Sigmoid colon (tissue), 7 donors: ENCODE results near the gene CNNM3. TPM values are rescaled to one million over a fixed set of nuclear protein-coding genes. Genes with fewer than 3 reads are reported as not detected.

Source experiments
- DNase-seq: peaks from one replicate; pipeline ENCODE4 v3.0.0-alpha.2; 2019
- H3K27ac ChIP-seq, 4 donors: fragments of 200-600 bp; sonication (generic); one replicate each; pipeline ENCODE4 v1.5.1; 2016 to 2019; ENCODE audit warnings: mild to moderate bottlenecking in 1 of 4
- H3K27me3 ChIP-seq, 3 donors: fragments of 200-600 bp; sonication (generic); one replicate each; pipeline ENCODE4 v1.5.1; 2019; ENCODE audit warnings: mild to moderate bottlenecking in 1 of 3
- H3K36me3 ChIP-seq, 4 donors: fragments of 200-600 bp; sonication (generic); one replicate each; pipeline ENCODE4 v1.5.1; 2016 to 2019
- H3K4me1 ChIP-seq, 4 donors: fragments of 200-600 bp; sonication (generic); one replicate each; pipeline ENCODE4 v1.5.1; 2017 to 2019
- H3K4me3 ChIP-seq, 4 donors: fragments of 200-600 bp; sonication (generic); one replicate each; pipeline ENCODE4 v1.5.1; 2017 to 2019; ENCODE audit warnings: mild to moderate bottlenecking in 2 of 4, moderate library complexity in 1 of 4
- H3K9me3 ChIP-seq, 4 donors: fragments of 200-600 bp in 3 of 4; sonication (generic) in 3 of 4; one replicate each; pipeline versions ENCODE4 v1.5.1 to v1.6.1; 2013 to 2019
- CTCF ChIP-seq, 4 experiments: fragments of 450-650 bp in 3 of 4; fragments of 200-600 bp in 1 of 4; IDR thresholded peaks; one replicate each; pipeline ENCODE4 v1.5.1; 2016 to 2019; ENCODE audit warnings: antibody characterized with exemption in 4 of 4, mild to moderate bottlenecking in 3 of 4, moderate library complexity in 2 of 4
- EP300 ChIP-seq, 4 donors: sonication (generic); formaldehyde crosslinking; IDR thresholded peaks; one replicate each; pipeline ENCODE4 v1.6.1; 2017; ENCODE audit warnings: antibody characterized with exemption in 4 of 4
- POLR2A ChIP-seq, 2 donors: fragments of 450-650 bp; IDR thresholded peaks; one replicate each; pipeline ENCODE4 v1.6.1; 2016; ENCODE audit warnings: antibody characterized with exemption in 2 of 2, mild to moderate bottlenecking in 2 of 2, moderate library complexity in 2 of 2
- POLR2AphosphoS5 ChIP-seq, 4 donors: sonication (generic); formaldehyde crosslinking; IDR thresholded peaks; one replicate each; pipeline ENCODE4 v1.6.1; 2017; ENCODE audit warnings: antibody characterized with exemption in 4 of 4
- WGBS, 2 donors: extraction: QIAGEN DNeasy Blood & Tissue Kit; methylation state at CpG; one replicate each; pipeline ENCODE4 v1.1.7; 2013; 5-methylcytosine and 5-hydroxymethylcytosine counted together
- intact Hi-C: fragments of 100-400 bp; cut with DNase I; formaldehyde crosslinking; loops from one replicate; pipeline ENCODE4 v1.15.1; 2023
- polyA plus RNA-seq, 3 donors: library from polyadenylated mRNA; stranded (reverse); fragments of 200-250 nt; gene quantifications; one replicate each; pipeline ENCODE4 v1.2.3, GENCODE V29; 2013
- total RNA-seq, 4 donors: library from RNA; depleted of rRNA; stranded (reverse); fragments of >200 nt; gene quantifications; one replicate each; pipeline ENCODE4 v1.1.0, GENCODE V29; 2016
- donor health status: healthy with polysubstance abuse.
- donor health status: Bipolar disorder and iron deficiency.
- donor health status: healthy.

The CNNM3 gene
- total and polyA plus RNA-seq, 7 donors = 1.2 to 16.6 (median 10.0) TPM

GRCh38 chr2:96798733-96799622 is 17.1 kb upstream of the CNNM3 start:
- Histone ChIP-seq H3K4me1 (peaks cover 0 to 8% (median 7%) of the 10 kb centered on the region in 4 donors), H3K36me3 (peaks cover 0 to 42% (median 6%) of the 10 kb centered on the region in 4 donors), H3K27me3 (no peaks in the 10 kb centered on the region), H3K4me3 (no peak overlapping the region), H3K9me3 (no peaks in the 10 kb centered on the region), H3K27ac (no peak overlapping the region)
- DNase-seq = peak; percentile 59
- 87 to 90% methylated on average over 23 of the region's 23 CpGs for WGBS, 2 donors
- no peak for TF ChIP-seq POLR2AphosphoS5 (IDR thresholded peaks at IDR 0.05)
- no peak for TF ChIP-seq EP300 (IDR thresholded peaks at IDR 0.05)
- TF ChIP-seq POLR2A (IDR thresholded peaks at IDR 0.05) = no peak
- TF ChIP-seq CTCF (IDR thresholded peaks at IDR 0.05) = no peak
- intact Hi-C loops = no loop called here

- intact Hi-C loops = no loop called here
- WGBS, 2 donors = 94 to 96% methylated on average over 8 of the region's 8 CpGs
- no peak overlapping the region for H3K27ac ChIP-seq
- no peaks in the 10 kb centered on the region for H3K27me3 ChIP-seq
- H3K4me1 ChIP-seq = peaks cover 0 to 8% (median 7%) of the 10 kb centered on the region in 4 donors
- TF ChIP-seq POLR2A (IDR thresholded peaks at IDR 0.05) (no peak), CTCF (IDR thresholded peaks at IDR 0.05) (no peak), EP300 (IDR thresholded peaks at IDR 0.05) (no peak), POLR2AphosphoS5 (IDR thresholded peaks at IDR 0.05) (no peak)
- H3K4me3 ChIP-seq = no peak overlapping the region
- peak; percentile 57 for DNase-seq
- H3K36me3 ChIP-seq = peaks cover 0 to 42% (median 6%) of the 10 kb centered on the region in 4 donors
- no peaks in the 10 kb centered on the region for H3K9me3 ChIP-seq
Observed at GRCh38 chr2:96799623-96799935, 16.5 kb upstream of the CNNM3 start.

GRCh38 chr2:96800061-96801004 is 15.7 kb upstream of the CNNM3 start:
- intact Hi-C loops = loop anchor here (5.0 kb wide), 2 partner anchors 38 to 63 kb away; partner anchors contain the start of gene CNNM4

More at GRCh38 chr2:96800061-96801004, 15.7 kb upstream of the CNNM3 start:
- Histone ChIP-seq H3K9me3 (no peaks in the 10 kb centered on the region), H3K27me3 (no peaks in the 10 kb centered on the region), H3K4me3 (no peak overlapping the region), H3K27ac (no peak overlapping the region), H3K36me3 (peaks cover 0 to 42% (median 6%) of the 10 kb centered on the region in 4 donors), H3K4me1 (peaks cover 0 to 8% (median 7%) of the 10 kb centered on the region in 4 donors)
- DNase-seq = peak; percentile 62
- WGBS, 2 donors = 80 to 84% methylated on average over 27 of the region's 27 CpGs
- no peak for TF ChIP-seq CTCF (IDR thresholded peaks at IDR 0.05)
- TF ChIP-seq POLR2A (IDR thresholded peaks at IDR 0.05) = no peak
- TF ChIP-seq EP300 (IDR thresholded peaks at IDR 0.05) = no peak
- TF ChIP-seq POLR2AphosphoS5 (IDR thresholded peaks at IDR 0.05) = no peak
